Measurements from ENCODE around the gene ZNF473. TPM values are rescaled to one million over a fixed set of nuclear protein-coding genes. Genes with fewer than 3 reads are reported as not detected.

Gene ZNF473
- total RNA-seq, 2 donors from 2014 or later: 16.7 to 26.0 TPM

DNA sequence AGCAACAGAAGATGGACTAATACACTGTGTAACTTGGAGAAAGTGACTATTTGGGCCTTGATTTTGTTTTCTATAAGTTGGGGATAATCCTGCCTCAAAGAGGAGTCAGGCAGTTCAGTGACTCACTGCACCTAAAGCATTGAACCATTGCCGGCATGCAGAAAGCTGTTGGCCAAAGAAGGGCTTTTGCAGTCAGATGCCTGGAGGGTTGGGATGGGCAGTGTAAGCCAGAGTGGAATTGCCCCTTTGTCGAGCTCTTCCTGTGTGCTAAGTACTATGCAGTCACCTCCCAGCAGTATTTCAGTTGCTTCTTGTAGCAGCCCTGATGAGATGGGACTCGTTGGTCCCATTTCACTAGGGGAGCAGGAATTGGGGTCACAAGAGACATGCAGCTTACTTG, 11.1 kb downstream of the ZNF473 start:
- Histone ChIP-seq H3K27me3 (replicated peaks; ENCODE audit: insufficient read depth) (no peaks in the 10 kb centered on the region), H3K4me1 (replicated peaks) (no peaks in the 10 kb centered on the region), H3K9me3 (no peaks in the 10 kb centered on the region), H3K4me3 (no peak overlapping the region), H3K27ac (no peak overlapping the region), H3K36me3 (peaks cover 17 to 27% of the 10 kb centered on the region in 2 donors)
- TF ChIP-seq, protein P1, sequence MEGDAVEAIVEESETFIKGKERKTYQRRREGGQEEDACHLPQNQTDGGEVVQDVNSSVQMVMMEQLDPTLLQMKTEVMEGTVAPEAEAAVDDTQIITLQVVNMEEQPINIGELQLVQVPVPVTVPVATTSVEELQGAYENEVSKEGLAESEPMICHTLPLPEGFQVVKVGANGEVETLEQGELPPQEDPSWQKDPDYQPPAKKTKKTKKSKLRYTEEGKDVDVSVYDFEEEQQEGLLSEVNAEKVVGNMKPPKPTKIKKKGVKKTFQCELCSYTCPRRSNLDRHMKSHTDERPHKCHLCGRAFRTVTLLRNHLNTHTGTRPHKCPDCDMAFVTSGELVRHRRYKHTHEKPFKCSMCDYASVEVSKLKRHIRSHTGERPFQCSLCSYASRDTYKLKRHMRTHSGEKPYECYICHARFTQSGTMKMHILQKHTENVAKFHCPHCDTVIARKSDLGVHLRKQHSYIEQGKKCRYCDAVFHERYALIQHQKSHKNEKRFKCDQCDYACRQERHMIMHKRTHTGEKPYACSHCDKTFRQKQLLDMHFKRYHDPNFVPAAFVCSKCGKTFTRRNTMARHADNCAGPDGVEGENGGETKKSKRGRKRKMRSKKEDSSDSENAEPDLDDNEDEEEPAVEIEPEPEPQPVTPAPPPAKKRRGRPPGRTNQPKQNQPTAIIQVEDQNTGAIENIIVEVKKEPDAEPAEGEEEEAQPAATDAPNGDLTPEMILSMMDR (IDR thresholded peaks at IDR 0.05): no peak
- TF ChIP-seq POLR2A (IDR thresholded peaks at IDR 0.05) (no peak), POLR2AphosphoS5 (IDR thresholded peaks at IDR 0.05) (no peak)
- intact Hi-C loops (cut with DNase I): loop anchor here (10.0 kb wide), 1 partner anchor 98 kb away; no protein-coding TSS in a partner anchor
- WGBS: 80% methylated on average over 3 of the region's 3 CpGs
- DNase-seq (ENCODE audit: low spot score): no peak

DNA sequence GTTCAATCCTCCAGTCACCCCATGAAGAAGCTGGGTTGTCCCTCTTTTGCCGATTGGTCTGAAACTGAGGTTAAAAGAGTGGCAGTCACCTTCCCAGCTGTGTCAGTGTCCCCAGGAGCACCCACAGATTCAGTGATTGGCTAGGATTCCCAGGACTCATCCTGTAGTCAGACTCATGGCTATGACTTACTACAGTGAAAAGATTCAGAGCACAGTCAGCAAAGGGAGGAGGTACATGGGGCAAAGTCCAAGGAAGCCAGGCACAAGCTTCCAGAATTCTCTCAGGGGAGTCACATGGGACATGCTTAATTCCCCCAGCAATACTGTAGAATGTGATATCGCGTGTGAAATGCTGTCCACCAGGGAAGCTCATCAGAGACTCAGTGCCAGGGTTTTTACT, 14.2 kb downstream of the ZNF473 start:
- Histone ChIP-seq H3K27ac (no peak overlapping the region), H3K4me3 (no peak overlapping the region), H3K9me3 (no peaks in the 10 kb centered on the region), H3K4me1 (replicated peaks) (no peaks in the 10 kb centered on the region), H3K36me3 (peaks cover 22 to 39% of the 10 kb centered on the region in 2 donors), H3K27me3 (replicated peaks; ENCODE audit: insufficient read depth) (no peaks in the 10 kb centered on the region)
- no peak for TF ChIP-seq POLR2AphosphoS5 (IDR thresholded peaks at IDR 0.05)
- TF ChIP-seq, protein P1 (IDR thresholded peaks at IDR 0.05): no peak
- intact Hi-C loops (cut with DNase I): loop anchor here (10.0 kb wide), 1 partner anchor 95 kb away; no protein-coding TSS in a partner anchor
- no peak for DNase-seq (ENCODE audit: low spot score)
- 93% methylated on average over 3 of the region's 3 CpGs for WGBS

DNA sequence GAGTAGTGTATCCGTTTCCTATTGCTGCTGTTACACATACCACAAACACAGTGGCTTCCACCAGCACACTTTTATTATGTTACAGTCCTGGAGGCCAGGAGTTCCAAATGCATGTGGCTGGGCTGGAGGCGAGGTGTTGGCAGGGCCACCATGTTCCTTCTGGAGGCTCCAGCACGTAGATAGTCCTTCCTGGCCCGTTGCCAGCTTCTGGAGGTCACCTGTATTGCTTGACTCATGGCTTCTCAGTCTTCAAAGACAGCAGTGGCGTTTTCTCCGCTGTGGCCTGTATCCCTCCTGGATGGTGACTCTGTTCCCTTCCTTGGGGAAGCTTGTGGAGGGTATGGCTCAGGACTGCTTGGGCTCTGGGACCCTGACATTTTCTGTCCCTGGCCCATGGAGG, 15.2 kb downstream of the ZNF473 start:
- no peaks in the 10 kb centered on the region for H3K9me3 ChIP-seq
- peaks cover 22 to 49% of the 10 kb centered on the region in 2 donors for H3K36me3 ChIP-seq
- TF ChIP-seq POLR2AphosphoS5 (IDR thresholded peaks at IDR 0.05): no peak
- no peak for TF ChIP-seq POLR2A (IDR thresholded peaks at IDR 0.05)
- TF ChIP-seq, protein P1 (IDR thresholded peaks at IDR 0.05): no peak
- 79% methylated on average over 6 of the region's 6 CpGs for WGBS
- H3K27me3 ChIP-seq (replicated peaks; ENCODE audit: insufficient read depth): no peaks in the 10 kb centered on the region
- intact Hi-C loops (cut with DNase I): no loop called here
- H3K4me1 ChIP-seq (replicated peaks): no peaks in the 10 kb centered on the region
- DNase-seq (ENCODE audit: low spot score): no peak
- no peak overlapping the region for H3K4me3 ChIP-seq
- no peak overlapping the region for H3K27ac ChIP-seq

DNA sequence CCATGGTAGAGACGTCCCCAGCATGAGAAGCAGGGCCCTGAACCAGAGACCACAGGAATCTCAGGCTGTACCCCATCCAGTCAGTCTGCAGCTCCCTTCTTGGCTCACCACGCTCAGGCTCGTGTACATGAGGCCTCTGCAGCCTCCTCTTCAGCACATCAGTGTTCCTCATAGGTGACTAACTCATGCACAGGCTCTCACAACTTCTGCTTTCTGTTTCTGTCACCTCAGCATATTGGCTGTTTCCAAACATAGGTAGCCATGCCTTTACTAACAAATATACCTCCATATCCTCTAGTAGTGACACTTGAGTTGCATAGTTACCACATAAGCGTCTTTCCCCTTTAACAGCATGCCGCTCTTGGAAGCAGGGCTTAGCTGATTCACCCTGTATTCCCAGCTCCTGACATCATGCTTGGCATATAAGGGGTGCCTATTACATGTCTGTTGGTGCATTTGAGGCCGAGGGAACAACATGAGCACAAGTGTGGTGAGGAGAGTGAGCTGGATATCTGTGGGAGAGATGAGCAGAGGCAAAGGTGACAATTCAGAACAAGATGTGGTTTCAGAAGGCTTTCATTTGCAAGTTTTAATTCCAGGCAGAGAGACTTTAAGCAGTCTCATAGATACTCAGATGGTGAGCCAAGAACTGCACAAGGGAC, 16.7 kb downstream of the ZNF473 start:
- intact Hi-C loops (cut with DNase I): no loop called here
- no peak overlapping the region for H3K4me3 ChIP-seq
- no peak overlapping the region for H3K27ac ChIP-seq
- TF ChIP-seq, protein P1 (IDR thresholded peaks at IDR 0.05): no peak
- no peak for TF ChIP-seq POLR2AphosphoS5 (IDR thresholded peaks at IDR 0.05)
- TF ChIP-seq POLR2A (IDR thresholded peaks at IDR 0.05): no peak
- H3K36me3 ChIP-seq: peaks cover 22 to 49% of the 10 kb centered on the region in 2 donors
- DNase-seq (ENCODE audit: low spot score): no peak
- H3K27me3 ChIP-seq (replicated peaks; ENCODE audit: insufficient read depth): no peaks in the 10 kb centered on the region
- WGBS: 93% methylated on average over 6 of the region's 6 CpGs
- H3K4me1 ChIP-seq (replicated peaks): no peaks in the 10 kb centered on the region
- no peaks in the 10 kb centered on the region for H3K9me3 ChIP-seq

DNA sequence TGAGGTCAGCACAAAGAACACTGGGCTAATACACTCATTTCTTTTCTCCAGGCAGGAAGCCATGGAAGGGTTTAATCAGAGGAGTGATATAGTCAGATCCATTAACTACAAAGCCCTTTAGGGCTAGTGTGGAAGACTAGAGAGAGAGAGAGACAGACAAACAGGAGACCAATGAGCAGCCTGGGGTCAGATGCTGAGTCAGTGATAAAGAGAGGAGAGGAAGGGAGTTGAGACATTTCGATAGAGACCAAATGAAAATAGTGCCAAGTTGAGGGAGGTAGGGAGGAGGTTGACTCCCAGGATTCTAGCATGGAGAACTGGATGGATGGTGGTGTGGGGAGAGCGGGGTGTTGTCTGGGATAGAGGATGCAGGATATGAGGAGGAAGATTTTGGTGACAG, 18.2 kb downstream of the ZNF473 start:
- intact Hi-C loops (cut with DNase I): no loop called here

More for the DNA sequence above, 18.2 kb downstream of the ZNF473 start:
- Histone ChIP-seq H3K27me3 (replicated peaks; ENCODE audit: insufficient read depth) (no peaks in the 10 kb centered on the region), H3K27ac (no peak overlapping the region), H3K36me3 (peaks cover 22 to 49% of the 10 kb centered on the region in 2 donors), H3K9me3 (no peaks in the 10 kb centered on the region), H3K4me1 (replicated peaks) (no peaks in the 10 kb centered on the region), H3K4me3 (no peak overlapping the region)
- TF ChIP-seq POLR2AphosphoS5 (IDR thresholded peaks at IDR 0.05) (no peak), POLR2A (IDR thresholded peaks at IDR 0.05) (no peak)
- TF ChIP-seq, protein P1 (IDR thresholded peaks at IDR 0.05): no peak
- no peak for DNase-seq (ENCODE audit: low spot score)
- WGBS: 96% methylated on average over 2 of the region's 2 CpGs

Data from prostate gland (tissue), 2 donors.